ENCODE results near the gene PAK1IP1.
"Not testable (repeated sequence)": the region's sequence is repeated elsewhere in the genome, so short reads cannot be mapped to it uniquely, and the experiment has no call there.

PAK1IP1 gene

DNA sequence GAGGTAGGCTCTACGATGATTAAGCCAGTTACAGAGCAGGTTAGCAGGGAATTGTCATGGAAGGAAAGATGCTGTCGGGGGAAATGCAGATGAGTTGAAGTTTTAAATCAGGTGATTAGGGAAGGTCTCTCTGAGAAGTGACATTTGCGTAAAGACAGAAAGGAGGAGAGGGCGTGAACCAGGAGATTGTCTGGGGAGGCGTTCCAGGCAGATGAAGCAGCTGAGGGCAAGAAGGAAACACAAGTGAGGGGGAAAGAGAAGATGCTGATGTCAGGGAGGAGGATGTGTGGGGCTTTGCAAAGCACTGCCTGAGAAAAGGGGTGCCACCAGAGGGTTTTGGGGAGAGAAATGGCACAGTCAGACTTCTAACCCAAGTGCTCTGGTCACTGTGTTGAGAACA, 50.3 kb downstream of the PAK1IP1 start:
- no peak for FAIRE-seq

DNA sequence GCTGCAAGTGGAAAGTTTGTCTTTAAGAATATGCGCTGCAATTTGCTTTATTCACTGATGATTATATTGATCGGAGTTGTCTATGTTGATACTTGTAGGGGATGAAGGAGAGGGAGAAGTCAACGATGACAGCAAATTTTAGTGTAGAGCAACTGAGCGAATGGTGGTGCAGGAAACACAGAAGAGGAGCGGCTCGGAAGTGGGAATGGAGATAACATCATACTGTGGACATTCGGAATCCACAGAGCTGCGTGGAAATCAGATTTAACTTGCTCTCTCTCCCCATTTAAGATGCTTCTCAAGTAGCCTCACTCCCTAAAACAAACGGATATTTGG, 52.1 kb downstream of the PAK1IP1 start:
- FAIRE-seq: no peak

- FAIRE-seq: no peak
These were observed 52.6 kb downstream of the PAK1IP1 start, which contains the start of gene TMEM14B for GRCh38 chr6:10747251-10747972. Gene TMEM14B, plus strand, starts transcription at chr6:10747805. Its CDS starts 1,441 bp downstream, at chr6:10749246.

DNA sequence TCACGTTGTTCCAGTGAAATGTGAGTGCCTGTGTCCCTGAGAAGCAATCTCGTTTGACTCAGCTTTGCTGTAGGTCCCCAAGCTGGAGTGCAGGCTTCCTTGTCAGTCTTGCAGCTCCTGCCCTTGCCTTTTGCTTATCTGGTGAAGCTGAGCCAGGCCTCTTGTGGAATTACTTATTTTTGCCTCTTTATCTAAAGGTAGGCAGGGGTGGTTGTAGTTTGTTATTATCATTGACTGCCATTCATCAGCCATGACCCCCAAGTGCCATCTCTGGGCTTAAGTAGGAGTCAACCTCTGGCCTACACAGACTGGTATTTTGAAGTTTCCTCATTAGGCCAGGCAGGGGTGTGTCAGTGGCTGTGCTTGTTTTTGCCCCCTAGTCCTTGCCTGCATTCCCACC, 55.0 kb downstream of the PAK1IP1 start:
- no peak for FAIRE-seq

DNA sequence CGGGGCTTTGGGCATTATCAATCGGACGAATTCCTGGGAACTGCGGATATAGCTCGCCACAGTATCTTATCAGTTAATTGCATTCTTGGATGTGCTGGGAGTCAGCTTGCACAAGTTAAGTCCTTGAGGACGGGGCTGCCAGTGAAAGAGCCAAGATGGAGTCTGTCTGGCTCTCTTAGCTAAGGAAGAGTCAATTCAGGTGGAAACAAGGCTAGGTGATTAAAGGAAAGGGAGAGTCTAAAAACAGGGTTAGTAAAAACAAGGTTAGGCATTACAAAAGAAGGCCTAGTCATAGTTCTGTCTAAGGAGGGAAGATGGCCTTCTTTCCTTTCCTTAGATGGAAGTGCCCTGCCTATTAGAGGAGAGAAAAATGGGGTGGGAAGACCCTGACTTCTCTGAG, 55.8 kb downstream of the PAK1IP1 start:
- not testable (repeated sequence) for FAIRE-seq

- FAIRE-seq: not testable (repeated sequence)
These were observed 57.0 kb downstream of the PAK1IP1 start for GRCh38 chr6:10751757-10752156.

DNA sequence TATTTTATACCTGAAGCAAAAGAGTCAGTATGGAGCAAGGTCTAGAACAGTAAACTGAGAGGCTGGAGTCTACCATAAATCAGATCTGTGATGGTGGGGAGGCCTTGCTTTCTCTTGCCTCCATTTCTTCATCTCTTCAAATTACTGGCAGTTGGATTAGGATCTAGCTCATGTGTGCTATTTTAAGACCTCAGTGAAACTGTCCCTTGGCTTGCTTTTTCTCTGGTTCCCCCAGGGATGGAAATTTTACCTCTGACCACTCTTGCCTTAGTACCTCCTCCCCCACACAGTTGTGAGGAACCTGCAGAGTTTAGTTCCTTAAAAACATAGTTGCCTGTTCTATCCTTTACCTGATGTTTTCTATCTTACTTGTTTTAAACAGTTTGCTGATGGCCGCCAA, 61.3 kb downstream of the PAK1IP1 start:
- FAIRE-seq: no peak

All from islet of Langerhans (tissue), 1 donor.